Measurements from ENCODE around the gene CASZ1.

The CASZ1 gene

DNA sequence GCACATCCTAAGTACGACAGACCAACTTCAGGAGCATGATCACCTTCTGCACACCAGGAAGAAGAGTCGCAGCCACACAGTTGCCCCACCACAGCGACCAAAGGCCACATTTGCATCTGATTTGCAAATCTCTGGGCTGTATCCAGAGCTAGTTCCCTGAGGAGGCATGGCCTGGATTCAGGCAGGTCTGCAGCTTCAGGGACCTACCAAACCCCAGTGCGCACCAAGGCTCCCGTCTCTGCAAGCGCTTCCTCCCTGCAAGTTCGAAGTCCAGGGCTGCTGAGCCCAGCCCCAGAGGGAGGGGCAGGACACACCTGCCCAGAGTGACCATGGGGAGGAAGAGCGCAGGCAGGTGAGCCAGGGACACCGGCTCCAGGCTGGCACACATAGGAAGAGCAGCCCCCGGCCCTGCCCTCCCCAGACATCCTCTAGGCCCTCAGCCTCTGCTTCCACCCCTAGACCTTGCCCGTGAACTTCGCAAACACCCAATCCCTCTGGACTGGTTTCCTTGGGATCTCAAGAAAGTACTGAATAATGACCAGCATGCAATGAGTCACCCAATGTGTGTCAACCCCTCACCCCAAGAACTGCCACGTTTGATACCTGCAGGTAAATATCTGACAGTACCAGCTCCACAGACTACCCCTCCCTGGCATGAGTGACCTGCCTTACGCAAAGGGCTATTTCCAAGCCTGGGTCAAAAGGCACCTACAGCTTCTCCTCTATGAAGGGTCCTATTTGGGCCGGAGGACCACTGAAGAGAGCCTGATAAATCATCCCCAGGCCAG, 36.8 kb downstream of the CASZ1 start:
- no peak overlapping the region for H3K27ac ChIP-seq
- no peak for DNase-seq (ENCODE audit: low read depth, low spot score)

DNA sequence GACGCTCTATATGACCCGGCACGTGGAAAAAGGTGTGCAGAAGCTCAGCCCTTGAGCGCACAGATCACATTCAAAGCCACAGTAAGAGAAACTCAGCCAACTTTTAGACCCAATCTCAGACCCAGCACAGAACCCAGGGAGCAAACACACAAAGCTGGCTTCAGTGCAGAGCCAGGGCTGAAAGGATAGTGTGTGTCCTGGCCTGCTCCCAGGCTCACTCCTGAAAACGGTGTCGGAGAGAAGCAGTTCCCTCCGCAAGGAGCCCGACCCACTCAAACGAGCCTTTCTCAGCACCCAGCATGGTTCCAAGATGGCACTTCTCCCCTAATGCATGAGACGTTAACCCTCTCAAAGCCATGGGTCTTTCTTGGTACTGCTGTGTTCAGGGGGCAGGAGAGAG, 39.6 kb downstream of the CASZ1 start:
- no peak overlapping the region for H3K27ac ChIP-seq
- DNase-seq (ENCODE audit: low read depth, low spot score): no peak

DNA sequence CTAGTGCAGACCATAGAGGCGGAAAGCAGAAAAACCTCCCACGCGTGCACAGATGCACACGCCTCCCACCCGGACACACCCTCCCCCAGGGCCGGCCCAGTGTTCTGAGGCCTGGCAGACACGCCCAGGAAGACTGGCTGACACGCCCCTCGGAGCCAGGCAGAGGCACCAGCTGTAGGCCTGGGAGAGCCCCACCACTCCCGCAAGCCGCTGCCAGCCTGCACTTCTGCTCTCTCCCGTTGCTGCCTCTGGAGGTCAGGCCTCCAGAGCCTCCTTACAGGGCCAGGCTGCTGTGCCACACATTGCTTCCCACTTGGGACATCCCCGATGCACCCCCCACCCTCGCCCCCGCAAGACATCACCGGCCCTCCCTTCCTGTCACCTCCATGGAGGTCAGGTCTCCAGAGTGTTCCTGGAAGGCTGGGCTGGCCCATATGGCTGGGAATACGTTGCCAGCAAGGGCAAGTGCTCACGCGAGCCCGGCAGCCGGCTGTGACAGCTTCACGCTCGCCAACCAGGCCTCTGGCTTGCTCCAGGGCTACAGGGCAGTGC, 40.4 kb downstream of the CASZ1 start:
- DNase-seq (ENCODE audit: low read depth, low spot score): no peak
- H3K27ac ChIP-seq: no peak overlapping the region

DNA sequence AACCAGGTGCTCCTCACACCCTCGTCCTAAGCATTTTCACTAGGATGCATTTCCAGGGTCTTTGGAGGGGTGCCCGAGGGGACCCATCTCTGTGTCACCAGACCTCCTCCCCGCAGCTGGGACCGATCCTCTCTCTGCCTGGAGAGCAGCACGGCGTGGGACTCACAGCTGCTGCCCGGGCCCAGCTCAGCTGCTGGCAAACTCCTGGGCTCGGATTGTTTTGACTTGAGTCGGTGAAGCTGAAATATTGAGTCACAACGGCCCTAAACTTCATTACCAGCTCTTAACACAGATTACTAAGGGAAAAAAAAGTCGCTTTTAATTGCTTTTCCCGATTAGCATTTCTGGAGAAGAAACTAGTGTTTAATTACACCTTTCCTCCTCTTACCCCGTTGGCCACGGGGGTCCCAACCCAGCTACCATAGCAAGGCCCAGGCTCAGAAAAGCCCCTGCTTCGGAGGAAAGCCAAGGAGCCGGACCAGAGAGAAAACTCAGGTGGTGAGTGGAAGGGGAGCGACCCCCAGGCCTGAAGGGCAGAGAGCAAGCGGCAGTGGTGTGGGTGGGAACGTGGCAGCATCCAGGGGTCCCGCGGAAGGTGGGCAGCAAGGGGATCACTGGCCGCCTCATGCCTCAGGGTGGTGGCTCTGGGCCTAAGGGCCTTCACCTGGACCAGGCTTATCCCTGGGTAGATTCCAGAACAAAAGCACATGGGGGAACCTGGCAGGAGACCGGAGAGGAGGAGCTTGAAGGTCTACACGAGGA, 41.7 kb downstream of the CASZ1 start:
- DNase-seq (ENCODE audit: low read depth, low spot score): no peak
- no peak overlapping the region for H3K27ac ChIP-seq

DNA sequence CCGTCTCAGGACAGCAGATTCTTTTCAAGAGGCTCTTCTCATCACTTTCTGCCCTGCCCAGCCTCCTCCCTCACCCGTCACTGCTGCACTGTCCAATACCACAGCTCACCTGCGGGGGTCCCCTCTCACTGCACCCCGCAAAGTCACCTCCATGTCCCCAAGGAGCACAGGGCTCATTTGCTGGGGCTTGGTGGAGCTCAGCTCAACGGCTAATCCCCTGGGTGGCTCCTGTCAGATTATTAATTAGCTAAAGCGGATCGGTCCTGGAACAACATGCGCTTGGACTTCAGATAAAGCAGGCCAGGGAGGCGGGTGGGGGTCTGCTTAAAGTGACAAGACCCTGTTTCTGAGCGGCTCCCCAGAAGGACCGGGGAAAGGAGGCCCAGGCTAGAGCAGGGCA, 43.1 kb downstream of the CASZ1 start:
- DNase-seq (ENCODE audit: low read depth, low spot score): no peak
- no peak overlapping the region for H3K27ac ChIP-seq

DNA sequence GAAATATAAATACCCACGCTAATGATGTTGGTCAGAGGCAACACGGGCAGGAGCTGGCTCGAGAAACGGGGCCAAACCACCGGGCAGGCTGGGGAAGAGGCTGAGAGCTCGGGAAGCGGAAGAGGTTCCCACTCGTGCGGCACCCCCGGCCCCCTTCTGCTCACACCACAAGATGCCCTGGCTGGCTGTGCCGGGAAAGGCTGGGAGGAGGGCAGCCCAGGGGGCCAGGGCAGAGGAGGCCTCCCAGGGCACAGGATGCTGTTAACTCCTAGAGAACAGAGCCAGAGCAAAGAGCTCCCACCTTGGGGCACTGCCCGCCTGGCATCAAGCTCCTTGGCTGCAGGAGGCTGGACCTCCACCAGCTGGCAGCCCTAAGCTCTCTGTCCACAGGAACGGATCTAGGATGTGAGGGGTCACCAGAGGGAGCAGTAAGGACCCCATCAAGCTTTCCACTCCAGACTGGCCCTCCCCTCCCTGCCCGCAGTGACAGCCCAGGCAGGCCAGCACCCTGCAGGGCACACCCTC, 44.8 kb downstream of the CASZ1 start:
- DNase-seq (ENCODE audit: low read depth, low spot score): no peak
- no peak overlapping the region for H3K27ac ChIP-seq

DNA sequence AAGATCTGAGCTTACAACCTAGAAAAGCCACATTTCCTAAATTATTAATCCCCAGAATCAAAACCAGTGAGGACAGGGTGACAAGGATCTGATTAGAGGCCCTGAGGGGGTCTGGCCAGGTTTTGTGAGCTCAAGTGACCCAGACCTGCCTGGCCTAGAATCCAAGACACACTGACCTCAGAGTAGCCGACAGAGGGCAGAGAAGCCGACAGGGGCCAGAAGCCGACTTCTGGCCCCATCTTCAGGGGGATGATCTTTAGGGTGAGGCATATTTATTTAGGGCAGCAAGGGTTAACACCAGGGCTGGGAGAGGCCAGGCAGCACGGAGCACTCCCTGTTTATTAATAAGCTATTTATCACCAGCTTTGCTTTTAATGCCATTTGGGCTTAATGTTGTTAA, 45.3 kb downstream of the CASZ1 start:
- H3K27ac ChIP-seq: no peak overlapping the region

DNA sequence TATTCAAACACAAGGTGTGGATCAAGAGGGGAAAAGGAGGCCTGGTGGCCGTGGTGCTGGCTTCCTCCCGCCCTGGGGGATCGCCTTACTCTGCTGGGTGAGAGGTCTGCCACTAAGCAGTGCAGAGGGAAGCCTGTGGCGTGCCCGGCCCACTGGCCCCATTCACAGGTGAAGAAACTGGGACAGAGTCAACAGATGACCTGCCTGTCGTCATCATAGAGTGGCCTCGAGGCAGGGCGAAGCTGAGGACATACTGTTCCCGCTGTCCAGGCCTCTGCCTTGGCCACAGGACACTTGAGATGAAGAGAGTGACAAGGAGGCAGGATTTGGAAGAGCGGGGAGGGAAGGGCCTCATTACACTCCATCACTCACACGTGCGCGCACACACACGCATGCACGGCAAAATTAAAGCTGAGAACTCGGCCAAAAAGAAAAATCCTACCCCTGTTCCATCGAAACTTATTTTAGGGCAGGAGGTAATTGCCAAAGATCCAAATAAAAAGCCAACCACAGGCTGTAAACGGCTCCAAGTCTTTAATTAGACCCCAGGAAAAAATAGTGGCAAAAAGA, 50.5 kb downstream of the CASZ1 start:
- H3K27ac ChIP-seq: peak overlapping the region; percentile 30
- no peak for DNase-seq (ENCODE audit: low read depth, low spot score)

More for the DNA sequence above, 45.3 kb downstream of the CASZ1 start:
- DNase-seq (ENCODE audit: low read depth, low spot score): no peak

DNA sequence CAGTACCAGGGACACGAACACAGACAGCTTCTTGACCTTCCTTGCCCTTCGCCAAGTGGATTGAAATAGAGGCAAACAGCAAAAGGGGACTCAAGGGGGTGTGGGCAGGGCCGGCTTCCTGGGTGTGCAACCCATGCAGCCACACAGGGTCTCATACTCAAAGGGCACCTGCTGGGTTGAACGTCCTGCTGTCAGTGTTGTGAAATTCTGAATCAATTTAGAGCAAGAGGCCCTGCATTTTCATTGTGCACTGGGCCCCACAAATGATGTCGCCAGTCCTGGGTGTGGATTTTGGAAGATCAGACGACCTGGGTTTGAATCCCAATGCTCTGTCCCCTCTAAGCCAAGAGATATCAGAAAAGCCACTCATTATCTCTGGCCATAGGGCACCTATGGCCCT, 51.1 kb downstream of the CASZ1 start:
- DNase-seq (ENCODE audit: low read depth, low spot score): no peak
- H3K27ac ChIP-seq: peak overlapping the region; percentile 30

DNA sequence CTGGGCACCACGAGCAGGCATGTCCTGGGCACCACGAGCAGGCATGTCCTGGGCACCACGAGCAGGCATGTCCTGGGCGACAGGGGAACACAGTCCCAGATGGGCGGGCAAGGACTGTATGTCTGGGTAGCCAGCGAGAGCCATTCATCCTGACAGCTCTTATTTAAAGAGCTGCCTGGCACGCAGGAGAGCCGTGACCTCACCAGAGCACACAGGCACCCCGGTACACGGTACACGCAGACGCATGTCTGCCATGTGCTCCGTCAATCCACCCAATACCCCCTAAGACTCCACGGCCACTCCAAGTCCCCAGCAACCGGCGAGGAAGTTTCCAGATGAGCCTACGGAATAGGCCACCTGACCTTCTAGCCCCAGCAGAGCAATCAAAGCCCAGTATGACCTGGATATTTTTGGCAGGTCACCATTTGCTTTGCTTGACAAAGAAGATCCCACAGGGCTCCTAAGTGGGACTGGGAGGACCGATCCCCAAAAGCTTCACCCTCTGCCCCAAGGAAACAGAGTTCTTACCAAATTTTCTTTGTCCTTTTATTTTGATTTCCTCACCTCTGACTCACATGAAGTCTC, 51.7 kb downstream of the CASZ1 start:
- no peak for DNase-seq (ENCODE audit: low read depth, low spot score)
- peak overlapping the region; percentile 30 for H3K27ac ChIP-seq

DNA sequence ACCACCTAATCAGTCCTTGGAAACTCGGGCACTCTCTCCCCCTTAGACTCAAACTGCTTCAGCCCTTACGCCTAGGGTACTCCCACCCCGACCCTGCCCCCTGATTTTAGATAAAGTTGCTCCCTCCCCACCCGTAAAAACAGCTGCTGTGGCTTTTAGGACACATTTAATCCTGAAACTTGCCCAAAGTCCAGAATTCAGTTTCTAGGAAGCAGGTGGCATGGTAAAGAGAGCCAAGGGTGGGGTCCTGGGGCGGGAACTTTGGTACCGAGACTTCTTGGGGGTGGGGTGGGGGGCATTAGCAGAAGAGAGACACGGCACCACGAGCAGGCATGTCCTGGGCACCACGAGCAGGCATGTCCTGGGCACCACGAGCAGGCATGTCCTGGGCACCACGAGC, 52.4 kb downstream of the CASZ1 start:
- no peak overlapping the region for H3K27ac ChIP-seq
- DNase-seq (ENCODE audit: low read depth, low spot score): no peak

DNA sequence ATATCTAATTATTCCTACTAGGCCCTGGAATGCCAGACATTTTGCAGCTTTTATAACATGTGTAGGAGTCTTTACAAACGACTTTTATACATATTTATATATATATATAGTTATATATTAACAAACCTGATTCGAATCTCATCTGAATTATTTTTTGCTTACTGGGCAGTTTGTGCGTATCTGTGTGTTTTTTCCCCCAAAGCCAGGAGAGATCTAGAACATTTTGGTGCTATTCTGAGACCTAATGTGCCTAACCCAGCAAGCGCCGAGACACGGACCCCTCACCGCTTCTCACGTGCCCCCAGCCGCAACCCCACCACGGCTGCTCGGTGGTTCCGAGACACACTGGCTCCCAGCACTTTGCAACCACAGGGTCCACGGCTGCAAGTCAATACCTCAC, 54.8 kb downstream of the CASZ1 start:
- DNase-seq (ENCODE audit: low read depth, low spot score): no peak
- no peak overlapping the region for H3K27ac ChIP-seq

DNA sequence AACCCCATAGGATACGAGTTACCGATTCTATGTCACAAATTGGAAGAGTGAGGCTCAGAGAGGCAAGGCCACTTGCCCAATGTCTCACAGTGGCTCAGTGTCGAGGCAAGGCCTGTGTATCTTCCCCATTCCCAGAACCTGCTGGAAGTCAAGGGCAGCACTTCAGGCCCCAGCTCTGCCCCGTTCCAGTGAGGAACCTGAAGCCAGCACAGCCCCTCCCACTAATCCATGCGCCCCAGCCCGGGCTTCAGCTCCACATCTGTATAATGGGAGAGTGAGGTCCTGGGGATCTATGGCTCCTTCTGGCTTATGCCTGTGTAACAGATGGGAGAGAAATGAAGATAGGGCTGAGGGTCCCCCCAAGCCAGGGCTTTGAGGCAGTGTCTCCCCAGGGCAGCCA, 56.3 kb downstream of the CASZ1 start:
- no peak for DNase-seq (ENCODE audit: low read depth, low spot score)
- no peak overlapping the region for H3K27ac ChIP-seq

DNA sequence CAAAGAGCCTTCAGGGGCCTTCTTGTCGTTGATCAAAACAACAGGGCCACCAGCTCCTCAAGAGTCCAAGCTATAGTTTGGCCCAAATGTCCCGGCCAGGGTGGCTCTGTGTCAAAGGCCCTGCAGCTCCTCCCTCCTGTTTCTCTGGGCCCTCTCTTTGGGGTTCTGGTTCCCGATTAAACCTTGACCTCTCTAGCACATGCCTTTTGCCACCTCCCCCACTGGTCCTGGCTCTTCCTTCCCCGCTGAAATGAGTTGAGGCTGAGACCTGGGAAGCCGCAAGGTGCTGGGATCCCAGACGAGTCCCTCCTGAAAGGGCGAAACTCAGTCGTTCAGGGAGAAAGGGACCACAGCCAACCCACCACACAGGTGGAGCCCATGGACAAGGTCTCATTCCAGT, 56.9 kb downstream of the CASZ1 start:
- H3K27ac ChIP-seq: no peak overlapping the region
- DNase-seq (ENCODE audit: low read depth, low spot score): no peak

DNA sequence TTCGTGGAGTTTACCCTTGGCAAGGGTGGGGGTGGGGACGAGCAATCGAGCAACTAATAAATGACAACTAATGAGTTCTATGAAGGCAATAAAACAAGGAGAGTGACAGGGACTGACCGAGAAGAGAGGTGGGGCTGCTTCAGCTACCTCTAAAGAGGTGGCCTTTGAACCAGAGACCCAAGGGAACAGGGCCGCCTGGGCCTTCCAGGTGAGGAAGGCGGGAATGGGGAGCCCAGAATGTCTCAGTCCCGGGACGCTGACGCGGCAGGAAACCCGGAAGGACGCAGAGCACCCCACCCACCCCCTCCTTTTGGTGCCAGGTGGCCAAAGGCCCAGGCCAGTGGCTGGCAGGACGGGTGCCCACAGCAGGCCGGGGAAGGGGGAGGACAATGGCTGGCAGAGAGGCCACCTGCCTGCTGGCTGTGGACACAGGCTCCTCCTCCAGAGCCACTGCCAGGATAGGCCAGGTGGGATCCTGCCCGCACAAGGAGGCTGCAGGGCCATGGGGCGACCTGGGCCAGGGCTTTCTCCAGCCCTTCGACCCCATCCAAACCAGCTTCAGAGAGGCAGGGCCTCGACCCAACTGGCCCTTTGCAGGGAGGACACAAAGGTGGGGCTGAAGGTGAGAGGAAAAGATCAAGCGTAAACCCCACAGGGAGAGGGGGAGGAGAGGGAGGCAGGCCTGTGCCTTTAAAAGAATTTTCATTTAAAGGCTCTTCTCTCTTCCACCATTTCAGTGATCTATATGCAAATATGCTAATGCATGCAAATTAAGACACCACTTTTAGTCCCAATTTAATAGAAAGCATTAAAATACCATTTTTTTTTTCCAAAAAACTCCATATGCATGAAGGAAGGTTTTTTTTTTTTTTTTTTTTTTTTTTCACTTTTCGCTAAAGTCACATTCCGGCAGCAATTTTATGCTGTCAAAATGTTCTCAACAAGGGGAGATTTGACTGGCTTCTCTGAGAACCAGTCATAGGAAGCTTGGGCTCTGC, 58.1 kb downstream of the CASZ1 start:
- no peak for DNase-seq (ENCODE audit: low read depth, low spot score)
- no peak overlapping the region for H3K27ac ChIP-seq

DNA sequence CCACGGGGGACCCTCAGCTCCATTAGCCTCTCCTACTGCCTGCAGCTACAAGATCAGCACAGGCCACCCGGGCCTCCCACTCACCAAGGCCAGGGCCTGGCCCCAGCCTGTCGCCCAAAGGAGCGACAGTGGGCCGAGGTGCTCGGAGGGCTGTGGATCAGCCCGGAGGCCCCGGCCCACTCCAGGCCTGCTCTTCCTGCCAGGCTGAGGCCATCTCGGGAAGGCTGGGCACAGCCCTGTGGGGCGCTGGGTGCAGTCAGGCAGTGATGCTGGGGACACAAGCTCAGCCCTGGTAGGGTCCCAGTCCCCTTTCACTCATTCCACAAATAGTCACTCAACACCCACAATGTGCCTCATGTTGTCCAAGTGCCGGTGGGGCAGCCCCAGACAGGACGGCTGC, 58.8 kb downstream of the CASZ1 start:
- no peak for DNase-seq (ENCODE audit: low read depth, low spot score)
- H3K27ac ChIP-seq: no peak overlapping the region

DNA sequence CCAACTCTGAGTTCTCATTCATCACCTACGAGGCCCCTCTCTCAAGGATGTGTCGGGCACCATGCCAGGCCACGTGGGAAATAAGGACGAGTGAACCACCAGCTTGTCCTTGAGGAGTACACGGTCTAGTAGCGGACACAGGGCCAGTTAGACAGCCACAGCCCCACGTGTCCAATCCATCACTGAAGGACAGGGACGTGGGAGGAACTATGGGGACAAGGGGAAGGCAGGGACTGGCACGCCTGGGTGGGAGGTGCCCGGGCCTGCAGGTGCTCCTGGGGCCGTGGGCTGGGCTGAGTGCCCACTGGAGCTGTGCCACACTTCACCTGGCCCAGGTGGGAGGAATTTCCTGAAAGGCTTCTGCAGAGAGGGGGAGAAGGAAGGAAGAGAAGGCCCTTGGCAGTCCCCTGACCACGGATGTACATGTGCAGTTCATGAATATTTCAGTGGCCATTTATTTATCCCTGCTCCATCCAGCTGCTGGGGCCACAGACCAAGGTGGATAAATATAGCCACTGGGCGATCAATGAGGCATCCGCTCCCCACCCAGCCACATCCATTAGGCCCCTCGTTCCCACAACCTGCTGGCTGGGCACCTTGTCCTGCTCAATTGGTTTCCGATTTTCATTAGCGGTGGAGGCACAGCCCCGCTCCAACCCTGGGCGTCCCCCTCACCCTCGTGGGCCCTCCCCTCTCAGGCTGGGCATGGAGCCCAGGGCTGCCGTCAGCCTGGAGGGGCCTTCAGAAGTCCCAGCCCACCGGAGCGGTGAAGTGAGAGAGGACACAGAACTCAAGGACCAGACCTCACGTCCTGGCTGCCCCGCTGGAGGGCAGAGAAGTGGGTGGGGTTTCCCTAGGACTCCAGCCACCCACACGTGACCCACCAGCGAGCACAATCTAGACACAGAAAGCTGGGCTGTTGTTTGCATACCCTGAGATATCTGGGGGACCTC, 59.5 kb downstream of the CASZ1 start:
- no peak for DNase-seq (ENCODE audit: low read depth, low spot score)
- no peak overlapping the region for H3K27ac ChIP-seq

DNA sequence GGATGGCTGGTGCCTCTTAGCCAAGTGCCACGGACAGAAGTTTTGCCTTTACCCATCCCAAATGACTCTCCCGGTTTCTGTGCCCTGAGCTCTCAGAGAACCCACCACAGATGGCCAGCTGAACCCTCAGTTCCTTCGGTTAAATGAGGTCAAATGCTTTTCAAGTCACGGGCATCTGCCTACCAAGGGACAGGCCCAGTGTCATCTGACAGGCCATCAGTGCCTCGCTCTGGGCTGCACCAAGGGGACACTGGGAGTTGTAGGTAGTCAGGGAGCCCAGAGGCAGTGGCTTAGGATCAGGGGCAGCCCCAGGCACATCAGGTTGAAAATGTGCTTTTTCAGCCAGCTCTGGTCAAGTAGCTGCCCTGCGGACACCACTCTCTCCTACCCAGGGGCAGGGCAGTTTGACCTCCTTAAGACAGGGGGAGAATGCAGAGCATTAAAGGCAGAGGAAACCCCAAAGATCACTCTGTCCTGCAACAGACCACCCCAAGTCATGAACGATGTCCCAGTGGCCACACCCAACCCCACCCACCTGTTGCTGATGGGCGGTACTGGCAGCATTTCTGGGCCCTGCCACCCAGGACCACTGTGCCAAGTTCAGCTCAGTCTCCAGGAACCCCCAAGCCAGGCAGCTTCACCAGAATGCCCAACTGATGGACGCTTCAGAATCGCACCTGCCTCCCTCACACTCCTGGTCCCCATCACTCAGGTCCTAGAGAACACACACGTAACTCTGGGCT, 60.7 kb downstream of the CASZ1 start:
- no peak overlapping the region for H3K27ac ChIP-seq
- DNase-seq (ENCODE audit: low read depth, low spot score): no peak

Measured in epithelial cell of prostate (primary cell).